Ishikawa (cell line): ENCODE results near the gene STK11IP.

Experiments used
- CEBPB ChIP-seq: IDR thresholded peaks from 2 replicates; pipeline ENCODE4 v1.6.1; 2012
- EGR1 ChIP-seq: IDR thresholded peaks from 2 replicates; pipeline ENCODE4 v1.6.1; 2012
- MAX ChIP-seq: IDR thresholded peaks from 2 replicates; pipeline ENCODE4 v1.6.1; 2012
- RAD21 ChIP-seq: IDR thresholded peaks from 2 replicates; pipeline ENCODE4 v1.6.1; 2012; ENCODE audit warnings: low read depth
- TAF1 ChIP-seq: IDR thresholded peaks from 2 replicates; pipeline ENCODE4 v1.6.1; 2012; ENCODE audit warnings: low read depth, mild to moderate bottlenecking

GRCh38 chr2:219592736-219593135 lies 4.9 kb upstream of the STK11IP start:
- TF ChIP-seq TAF1 = no peak
- no peak for TF ChIP-seq CEBPB
- no peak for TF ChIP-seq RAD21
- TF ChIP-seq MAX = no peak
- TF ChIP-seq EGR1 = no peak
